SU-DHL-6 (cell line): Measurements from ENCODE around the gene CTSK.

Experiments
- EZH2phosphoT487 ChIP-seq: fragments of 200-600 bp; sonication (generic), shearing (Covaris generic); conservative IDR thresholded peaks from 2 replicates; pipeline ENCODE4 v1.6.1; 2018; ENCODE audit warnings: mild to moderate bottlenecking, antibody characterized with exemption, low read length, moderate library complexity, mixed read lengths
- TF ChIP-seq, protein P1 (sequence below): fragments of 200-600 bp; sonication (generic); IDR thresholded peaks from one replicate; pipeline ENCODE4 v1.5.1; 2017; ENCODE audit warnings: antibody characterized with exemption, mild to moderate bottlenecking, low read length, moderate library complexity; ENCODE audit not compliant: insufficient read depth, poor library complexity, severe bottlenecking

DNA sequence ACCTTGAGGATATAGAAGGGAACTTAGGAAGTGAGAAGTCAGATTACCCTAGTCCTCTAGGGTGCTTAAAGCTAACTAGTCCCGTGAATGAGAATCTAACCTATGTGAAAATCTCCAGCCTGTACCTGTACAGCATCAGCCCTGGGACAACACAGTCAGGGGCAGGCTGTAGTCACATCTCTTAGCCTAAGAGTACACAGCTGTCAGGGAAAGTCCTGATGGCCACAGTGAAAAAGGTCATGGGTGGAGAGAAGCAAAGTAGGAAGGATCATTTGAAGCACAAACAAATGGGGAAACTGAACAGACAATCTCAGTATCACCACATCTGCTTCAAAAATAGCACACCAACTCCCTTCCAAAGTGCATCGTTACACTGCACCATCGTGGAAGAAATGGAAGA lies 11.7 kb downstream of the CTSK start:
- TF ChIP-seq, protein P1, sequence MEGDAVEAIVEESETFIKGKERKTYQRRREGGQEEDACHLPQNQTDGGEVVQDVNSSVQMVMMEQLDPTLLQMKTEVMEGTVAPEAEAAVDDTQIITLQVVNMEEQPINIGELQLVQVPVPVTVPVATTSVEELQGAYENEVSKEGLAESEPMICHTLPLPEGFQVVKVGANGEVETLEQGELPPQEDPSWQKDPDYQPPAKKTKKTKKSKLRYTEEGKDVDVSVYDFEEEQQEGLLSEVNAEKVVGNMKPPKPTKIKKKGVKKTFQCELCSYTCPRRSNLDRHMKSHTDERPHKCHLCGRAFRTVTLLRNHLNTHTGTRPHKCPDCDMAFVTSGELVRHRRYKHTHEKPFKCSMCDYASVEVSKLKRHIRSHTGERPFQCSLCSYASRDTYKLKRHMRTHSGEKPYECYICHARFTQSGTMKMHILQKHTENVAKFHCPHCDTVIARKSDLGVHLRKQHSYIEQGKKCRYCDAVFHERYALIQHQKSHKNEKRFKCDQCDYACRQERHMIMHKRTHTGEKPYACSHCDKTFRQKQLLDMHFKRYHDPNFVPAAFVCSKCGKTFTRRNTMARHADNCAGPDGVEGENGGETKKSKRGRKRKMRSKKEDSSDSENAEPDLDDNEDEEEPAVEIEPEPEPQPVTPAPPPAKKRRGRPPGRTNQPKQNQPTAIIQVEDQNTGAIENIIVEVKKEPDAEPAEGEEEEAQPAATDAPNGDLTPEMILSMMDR, result no peak
- TF ChIP-seq EZH2phosphoT487, result no peak
